ENCODE data around the gene MAZ. TPM values are rescaled to one million over a fixed set of nuclear protein-coding genes. Genes with fewer than 3 reads are reported as not detected.

MAZ gene
- total RNA-seq, 6 experiments from 2014 or later = 148 to 178 (median 165) TPM

GRCh38 chr16:29848420-29849297 is 42.3 kb downstream of the MAZ start:
- Mint-ChIP-seq H3K4me3 (no peak overlapping the region), H3K27ac (peak overlapping the region; percentile 29; the same call in 1 of the 2 replicates), H3K9me3 (no peaks in the 10 kb centered on the region), H3K4me1 (ENCODE audit: low read depth) (no peaks in the 10 kb centered on the region), H3K27me3 (ENCODE audit: insufficient read depth) (peaks cover 7% of the 10 kb centered on the region), H3K36me3 (ENCODE audit: low read depth) (peaks cover 39% of the 10 kb centered on the region)
- TF ChIP-seq CTCF (IDR thresholded peaks at IDR 0.05) = peak; percentile 95
- peak; percentile 48 for DNase-seq

GRCh38 chr16:29849505-29849904 is 43.2 kb downstream of the MAZ start:
- H3K4me1 Mint-ChIP-seq (ENCODE audit: low read depth) = no peaks in the 10 kb centered on the region
- H3K36me3 Mint-ChIP-seq (ENCODE audit: low read depth) = peaks cover 34% of the 10 kb centered on the region
- H3K27me3 Mint-ChIP-seq (ENCODE audit: insufficient read depth) = peaks cover 7% of the 10 kb centered on the region
- H3K9me3 Mint-ChIP-seq = no peaks in the 10 kb centered on the region
- no peak for TF ChIP-seq CTCF (IDR thresholded peaks at IDR 0.05)
- no peak overlapping the region for H3K4me3 Mint-ChIP-seq
- DNase-seq = no peak
- H3K27ac Mint-ChIP-seq = peak overlapping the region; percentile 46; the same call in 1 of the 2 replicates

- Mint-ChIP-seq H3K27ac (no peak overlapping the region), H3K36me3 (ENCODE audit: low read depth) (peaks cover 21% of the 10 kb centered on the region), H3K4me1 (ENCODE audit: low read depth) (no peaks in the 10 kb centered on the region), H3K4me3 (no peak overlapping the region), H3K27me3 (ENCODE audit: insufficient read depth) (peaks cover 6% of the 10 kb centered on the region), H3K9me3 (no peaks in the 10 kb centered on the region)
- TF ChIP-seq CTCF (IDR thresholded peaks at IDR 0.05) = no peak
- DNase-seq = no peak
These were observed 44.7 kb downstream of the MAZ start for GRCh38 chr16:29850998-29851397.

GRCh38 chr16:29852654-29853053 is 46.3 kb downstream of the MAZ start:
- no peak for TF ChIP-seq CTCF (IDR thresholded peaks at IDR 0.05)
- peaks cover 8% of the 10 kb centered on the region for H3K27me3 Mint-ChIP-seq (ENCODE audit: insufficient read depth)
- peak; percentile 50 for DNase-seq
- H3K4me1 Mint-ChIP-seq (ENCODE audit: low read depth) = peaks cover 13% of the 10 kb centered on the region
- H3K4me3 Mint-ChIP-seq = no peak overlapping the region
- H3K27ac Mint-ChIP-seq = no peak overlapping the region
- H3K36me3 Mint-ChIP-seq (ENCODE audit: low read depth) = peaks cover 16% of the 10 kb centered on the region
- no peaks in the 10 kb centered on the region for H3K9me3 Mint-ChIP-seq

GRCh38 chr16:29854520-29855100 is 48.3 kb downstream of the MAZ start:
- Mint-ChIP-seq H3K4me1 (ENCODE audit: low read depth) (peaks cover 18% of the 10 kb centered on the region), H3K4me3 (no peak overlapping the region), H3K9me3 (no peaks in the 10 kb centered on the region), H3K36me3 (ENCODE audit: low read depth) (peaks cover 20% of the 10 kb centered on the region), H3K27ac (no peak overlapping the region), H3K27me3 (ENCODE audit: insufficient read depth) (peaks cover 4% of the 10 kb centered on the region)
- peak; percentile 11 for DNase-seq
- TF ChIP-seq CTCF (IDR thresholded peaks at IDR 0.05) = 0 out of 2 replicates have a peak, but pooled peaks have one; percentile 2
